Right renal cortex interstitium (tissue), 3 donors: Measurements from ENCODE around the gene REV3L. TPM values are rescaled to one million over a fixed set of nuclear protein-coding genes. Genes with fewer than 3 reads are reported as not detected.
"Not testable (repeated sequence)": the region's sequence is repeated elsewhere in the genome, so short reads cannot be mapped to it uniquely, and the experiment has no call there.

Experiments used
- DNase-seq, 3 donors: peaks; one replicate each; pipeline ENCODE4 v3.0.0-alpha.2; 2013; ENCODE audit warnings: low read depth in 3 of 3, low spot score in 2 of 3
- polyA plus RNA-seq, 3 donors: library from polyadenylated mRNA; unstranded; fragments of 120-200 nt; gene quantifications; one replicate each; pipeline ENCODE4 v1.2.1, GENCODE V29; 2013; ENCODE audit not compliant: insufficient read length in 3 of 3

The REV3L gene
- polyA plus RNA-seq, 3 donors: 38.1 to 48.2 (median 47.9) TPM

- no peak for DNase-seq
Observed at GRCh38 chr6:111494951-111495635, 12.1 kb upstream of the REV3L start.

- no peak for DNase-seq
Observed at GRCh38 chr6:111492499-111492898, 9.5 kb upstream of the REV3L start.

GRCh38 chr6:111490067-111490466 lies 7.0 kb upstream of the REV3L start:
- no peak for DNase-seq

- no peak for DNase-seq
Observed at GRCh38 chr6:111487661-111488060, 4.6 kb upstream of the REV3L start.

- DNase-seq: no peak
Observed at GRCh38 chr6:111486921-111487320, 3.9 kb upstream of the REV3L start.

GRCh38 chr6:111486475-111486874 lies 3.5 kb upstream of the REV3L start:
- no peak for DNase-seq

GRCh38 chr6:111485342-111485741 lies 2.3 kb upstream of the REV3L start:
- no peak for DNase-seq

GRCh38 chr6:111484633-111484930 lies 1.6 kb upstream of the REV3L start:
- DNase-seq: no peak

GRCh38 chr6:111483736-111484632 lies 966 bp upstream of the REV3L start:
- DNase-seq: peak; percentile 88 to 89 (median 89)

- DNase-seq: peak in 1 of 3 donors; percentile 33
Observed at GRCh38 chr6:111482188-111482958, 645 bp downstream of the REV3L start.

- DNase-seq: peak in 1 of 3 donors; percentile 16
Observed at GRCh38 chr6:111481836-111482187, 1.2 kb downstream of the REV3L start.

GRCh38 chr6:111480988-111481822 lies 1.8 kb downstream of the REV3L start:
- peak in 1 of 3 donors; percentile 23 for DNase-seq

- DNase-seq: no peak
Observed at GRCh38 chr6:111478749-111479148, 4.3 kb downstream of the REV3L start.

- DNase-seq: no peak
Observed at GRCh38 chr6:111478064-111478476, 4.9 kb downstream of the REV3L start.

- no peak for DNase-seq
Observed at GRCh38 chr6:111477481-111477938, 5.5 kb downstream of the REV3L start.

- not testable (repeated sequence) for DNase-seq
Observed at GRCh38 chr6:111476061-111476460, 7.0 kb downstream of the REV3L start.

- no peak for DNase-seq
Observed at GRCh38 chr6:111474771-111475170, 8.2 kb downstream of the REV3L start.

GRCh38 chr6:111474106-111474505 lies 8.9 kb downstream of the REV3L start:
- no peak for DNase-seq

GRCh38 chr6:111472933-111473435 lies 10.0 kb downstream of the REV3L start:
- DNase-seq: no peak

GRCh38 chr6:111471958-111472357 lies 11.1 kb downstream of the REV3L start:
- no peak for DNase-seq
